Activated CD8-positive, alpha-beta memory T cell treated with anti-CD3 and anti-CD28 coated beads, Interleukin-2, amount 50 U/mL, for 24 hours (primary cell): ENCODE measurements around the gene RECQL5.
"Not testable (repeated sequence)": the region's sequence is repeated elsewhere in the genome, so short reads cannot be mapped to it uniquely, and the experiment has no call there.

ENCODE experiments used
- DNase-seq: peaks from one replicate; pipeline ENCODE4 v3.0.0-alpha.2; 2020; ENCODE audit errors: extremely low read depth

RECQL5 gene

DNA sequence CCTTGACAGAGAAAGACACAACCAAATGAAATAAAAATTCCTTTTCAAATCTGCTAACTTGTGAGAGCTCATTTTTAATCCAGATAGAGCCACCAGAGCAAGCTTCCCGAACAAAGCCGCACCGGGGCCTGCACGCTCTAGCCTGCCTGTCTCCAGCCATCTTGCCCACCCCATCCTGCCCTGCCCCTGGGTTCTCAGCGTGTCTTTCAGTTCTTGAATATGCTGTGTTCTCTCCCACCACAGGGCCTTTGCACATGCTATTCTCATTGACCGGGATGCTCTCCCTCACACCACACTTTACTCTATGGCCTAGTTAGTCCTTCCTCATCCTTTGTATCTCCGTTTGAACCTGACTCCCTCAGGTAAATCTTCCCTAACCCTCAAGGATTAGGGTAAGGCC lies 19.0 kb downstream of the RECQL5 start:
- DNase-seq, result no peak

DNA sequence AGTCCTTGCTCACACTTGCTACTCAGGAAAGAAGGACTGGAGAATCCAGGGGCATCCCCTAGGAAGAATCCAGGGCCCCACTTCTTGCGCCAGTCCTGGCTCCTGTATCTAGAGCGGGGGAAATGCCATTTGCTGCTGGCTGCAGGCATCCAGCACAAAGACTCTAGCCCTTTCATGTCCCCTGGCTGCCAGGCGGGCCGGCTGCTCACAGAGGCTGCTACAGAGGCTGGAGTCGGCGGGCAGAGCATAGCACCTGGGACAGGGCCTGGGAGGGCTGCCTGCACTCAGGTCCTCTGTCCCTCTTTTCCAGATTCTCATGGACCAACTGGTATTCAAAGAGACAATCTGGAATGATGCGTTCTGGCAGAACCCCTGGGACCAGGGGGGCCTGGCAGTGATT lies 19.9 kb downstream of the RECQL5 start:
- DNase-seq, result no peak

DNA sequence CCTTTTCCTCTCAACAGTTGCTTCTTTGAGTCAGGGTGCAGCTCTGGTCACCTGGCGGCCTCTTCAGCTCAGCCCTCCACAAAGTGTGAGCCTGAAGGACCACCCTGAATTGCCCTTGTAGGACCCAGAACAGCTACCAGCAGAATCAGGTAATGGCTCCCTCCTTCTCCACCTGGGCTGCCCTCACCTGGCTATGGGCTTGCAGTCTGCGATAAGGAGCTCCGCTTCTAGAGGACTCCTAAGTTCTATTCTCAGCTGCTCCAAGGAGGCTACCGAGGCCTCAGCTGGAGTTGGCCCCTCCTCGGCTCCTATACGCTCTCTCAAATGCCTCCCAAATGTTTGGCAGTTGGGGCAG lies 20.3 kb downstream of the RECQL5 start:
- no peak for DNase-seq

DNA sequence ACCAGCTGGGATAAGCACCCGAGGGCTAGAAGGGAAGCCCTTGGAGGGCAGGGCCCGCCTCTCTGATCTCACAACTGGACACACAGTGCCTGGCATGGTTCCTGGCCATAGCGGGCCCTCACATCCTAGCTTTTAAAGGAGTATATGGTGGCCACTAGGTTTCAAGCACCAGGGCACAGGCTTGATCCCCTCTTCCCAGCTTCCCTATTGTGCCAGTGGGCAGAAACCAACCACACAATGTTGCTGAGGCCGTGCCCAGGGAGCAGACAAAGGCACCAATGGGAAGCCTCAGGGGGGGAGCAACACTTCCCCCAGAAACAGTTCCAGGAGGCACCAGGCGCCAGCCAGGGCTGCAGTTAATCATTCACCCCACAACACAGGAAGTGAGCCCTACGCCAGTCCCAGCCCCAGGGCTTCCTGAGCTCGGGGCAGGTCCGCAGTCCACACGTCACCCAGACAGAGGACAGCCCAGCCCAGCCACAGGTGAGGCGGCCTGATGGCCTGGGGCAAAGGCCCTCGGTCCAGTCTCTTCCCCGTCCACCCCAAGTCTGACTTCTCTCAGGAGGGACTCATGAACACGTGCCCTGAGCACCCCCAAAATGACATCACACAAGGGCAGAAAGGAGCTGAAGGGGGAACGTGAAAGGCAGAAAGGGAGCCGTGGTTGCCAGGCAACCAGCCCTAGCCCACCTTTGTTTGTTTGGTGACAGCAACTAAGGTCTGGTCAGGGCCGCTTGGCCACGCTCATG lies 20.9 kb downstream of the RECQL5 start:
- no peak for DNase-seq

DNA sequence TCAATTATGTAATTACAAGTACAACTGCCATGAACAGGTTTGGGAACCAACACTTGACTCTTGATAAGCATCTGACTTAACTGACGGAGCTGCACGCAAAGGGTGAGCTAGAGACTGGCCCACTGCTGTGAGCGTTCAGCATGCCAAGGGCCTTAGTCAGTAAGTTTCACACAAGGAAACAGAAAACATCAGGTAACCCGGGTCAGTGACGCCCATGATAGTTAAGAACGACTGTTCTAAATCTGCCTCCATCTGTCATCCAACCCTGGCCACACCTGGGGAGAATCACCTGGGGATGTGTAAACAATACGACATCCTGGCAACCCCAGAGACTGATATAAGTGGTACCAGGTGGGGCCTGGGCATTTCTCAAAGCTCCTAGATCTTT lies 21.5 kb downstream of the RECQL5 start:
- no peak for DNase-seq

DNA sequence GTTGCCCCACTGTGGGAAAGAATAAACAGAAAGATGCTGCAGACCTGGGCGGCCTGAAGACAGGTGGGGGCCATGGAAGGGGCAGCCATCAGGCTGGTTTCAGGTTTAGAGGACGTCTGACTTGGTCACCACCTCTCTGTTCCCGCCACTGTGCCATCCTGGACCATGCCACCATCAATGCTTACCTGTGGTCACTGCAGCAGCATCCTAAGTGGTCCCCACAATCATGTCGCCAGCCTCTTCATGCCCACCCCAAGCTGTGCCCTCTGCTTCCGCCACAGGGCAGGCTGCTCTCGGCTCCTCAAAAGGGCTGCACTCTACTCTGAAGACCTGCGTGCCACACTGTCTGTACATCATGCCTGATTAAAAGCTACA lies 23.3 kb downstream of the RECQL5 start:
- DNase-seq, result no peak

DNA sequence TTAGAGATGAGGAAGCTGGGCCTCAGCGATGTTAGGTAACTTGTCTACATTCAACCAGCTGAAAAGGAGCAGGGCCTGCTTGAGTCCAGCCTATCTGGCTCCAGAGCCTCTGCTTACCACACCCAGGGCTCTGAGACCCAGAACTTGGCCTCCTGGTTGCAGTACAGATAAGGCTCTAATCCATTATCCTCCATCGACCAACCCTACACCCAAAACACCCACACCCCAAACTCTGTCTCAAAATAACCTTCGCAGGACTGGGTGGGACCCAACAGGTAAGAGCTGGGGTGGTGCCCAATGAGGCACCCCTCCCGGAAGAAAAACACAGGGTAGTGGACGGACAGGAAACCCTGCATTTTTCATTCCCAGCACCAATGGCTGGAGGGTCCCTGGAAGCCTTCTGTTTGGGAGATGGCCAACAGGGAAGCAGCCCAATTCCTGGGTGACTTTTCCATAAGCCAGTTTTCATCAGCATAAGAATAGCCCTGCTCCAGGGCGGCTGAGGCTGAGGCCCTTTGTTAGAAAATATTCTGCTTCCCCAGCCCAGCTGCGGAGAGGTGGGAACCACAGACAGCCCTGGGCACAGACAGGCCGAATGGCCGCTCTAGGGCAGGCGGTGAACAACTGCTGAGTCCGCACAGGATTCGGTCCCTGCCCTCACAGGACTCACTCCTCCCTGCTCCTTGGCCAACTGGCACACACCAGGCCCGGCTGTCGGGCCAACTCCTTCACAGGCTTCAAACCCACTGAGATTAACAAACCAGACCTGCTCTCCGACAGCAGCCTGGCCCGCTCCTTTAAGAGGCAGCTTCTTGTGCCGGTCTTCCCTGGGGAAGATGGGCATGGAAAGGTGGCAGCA lies 23.9 kb downstream of the RECQL5 start:
- no peak for DNase-seq

DNA sequence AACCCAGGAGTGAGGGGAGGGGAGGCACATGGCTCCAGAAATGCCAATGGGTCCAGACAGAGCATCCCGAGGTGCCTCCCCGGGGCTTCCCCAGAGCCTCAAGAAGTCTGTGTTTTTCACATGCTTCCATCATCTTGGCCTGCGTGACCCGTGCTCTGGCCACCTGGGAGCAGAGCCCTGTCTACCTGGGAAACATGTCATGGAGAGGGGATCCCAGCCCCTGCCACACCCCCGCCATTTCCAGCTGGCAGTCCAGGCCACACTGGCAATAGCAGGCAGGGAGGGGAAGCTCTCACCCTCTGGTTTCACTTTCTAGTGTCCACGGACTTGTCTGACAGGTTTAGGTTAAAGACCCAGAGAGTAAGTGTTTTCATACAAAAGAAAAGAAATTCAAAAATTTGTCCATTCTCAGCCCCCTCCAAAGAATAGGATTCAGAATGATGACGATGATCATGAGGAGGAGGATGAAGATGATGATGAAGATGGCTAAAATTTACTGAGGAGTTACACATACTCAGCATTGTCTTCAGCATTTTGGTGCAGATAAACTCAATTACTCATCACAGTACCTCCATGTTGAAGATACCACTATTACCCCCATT lies 24.7 kb downstream of the RECQL5 start:
- DNase-seq, result no peak

DNA sequence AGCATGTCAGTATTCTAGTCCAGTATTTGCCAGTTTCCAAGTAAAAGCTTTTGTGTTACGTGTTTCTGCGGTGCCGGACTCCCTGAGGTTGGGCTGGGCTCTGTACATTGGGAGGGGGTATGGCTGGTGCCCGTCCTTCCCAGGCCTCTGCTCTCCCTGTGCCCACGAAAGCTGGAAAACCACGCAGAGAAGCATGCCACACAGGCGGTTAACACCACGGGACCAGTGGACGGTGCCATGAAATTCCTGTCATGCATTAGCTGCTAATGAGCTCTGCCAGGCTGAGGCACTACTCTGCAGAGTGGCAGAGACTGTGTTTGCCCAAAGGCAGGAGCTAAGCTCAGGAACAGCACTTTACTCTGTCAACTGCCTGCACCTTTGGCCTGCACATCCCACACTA lies 25.6 kb downstream of the RECQL5 start:
- no peak for DNase-seq

DNA sequence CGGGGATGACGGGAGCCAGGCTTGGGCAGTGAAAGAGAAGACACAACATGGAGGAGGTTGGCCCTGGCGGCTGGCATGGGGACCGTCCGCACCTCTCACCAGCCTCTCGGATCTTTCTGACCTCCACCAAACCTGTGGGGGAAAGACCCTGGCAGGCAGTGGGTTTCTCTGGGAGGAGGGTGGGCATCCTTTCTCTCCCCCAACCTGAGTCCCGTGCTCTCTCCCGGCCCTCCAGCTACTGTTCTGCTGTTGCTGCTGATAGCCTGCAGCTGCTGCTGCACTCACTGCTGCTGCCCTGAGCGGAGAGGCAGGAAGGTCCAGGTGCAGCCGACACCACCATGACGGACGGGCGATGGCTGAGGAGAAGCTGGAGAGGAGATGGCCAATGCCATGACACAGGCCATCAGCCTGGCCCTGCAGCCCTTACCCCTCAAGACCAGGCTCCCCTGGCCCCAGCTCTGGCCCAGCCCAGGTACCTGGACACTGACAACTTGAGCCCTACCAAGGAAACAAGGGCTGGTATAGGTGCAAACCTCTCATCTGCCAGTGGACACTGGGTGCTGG lies 26.3 kb downstream of the RECQL5 start:
- DNase-seq, result no peak

DNA sequence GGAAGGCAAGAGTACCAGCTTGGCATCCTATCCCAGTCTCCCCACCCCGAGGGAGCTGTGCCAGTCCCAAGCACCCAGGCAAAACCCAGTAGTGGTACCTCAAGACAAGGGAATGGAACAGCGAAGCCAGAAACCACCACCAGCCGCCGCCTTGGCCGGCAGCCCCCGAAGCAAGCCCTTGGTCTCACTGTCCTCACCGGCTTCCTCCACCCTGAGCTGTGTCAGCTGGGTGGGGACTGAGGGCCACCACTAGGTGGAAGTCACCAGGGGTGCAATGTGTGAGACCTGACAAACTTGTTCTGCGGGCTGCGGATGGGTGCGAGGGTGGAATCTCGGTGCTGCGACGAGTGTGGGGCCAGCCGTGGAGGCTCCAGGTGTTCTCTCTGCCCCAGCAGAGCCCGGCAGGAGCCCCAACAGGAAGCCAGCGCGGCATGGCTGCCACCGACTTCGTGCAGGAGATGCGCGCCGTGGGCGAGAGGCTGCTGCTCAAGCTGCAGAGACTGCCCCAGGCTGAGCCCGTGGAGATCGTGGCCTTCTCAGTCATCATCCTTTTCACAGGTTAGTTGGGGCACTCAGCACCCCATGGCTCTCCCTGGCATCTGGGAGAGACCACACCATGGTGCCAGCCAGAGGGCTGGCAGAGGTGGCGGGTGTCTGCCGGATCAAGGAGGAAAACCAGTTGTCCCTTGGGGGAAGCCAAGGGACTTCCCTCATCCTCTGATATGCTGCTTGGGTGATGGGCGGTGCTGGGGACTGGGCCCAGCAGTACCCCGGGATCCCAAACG lies 27.0 kb downstream of the RECQL5 start:
- no peak for DNase-seq

DNA sequence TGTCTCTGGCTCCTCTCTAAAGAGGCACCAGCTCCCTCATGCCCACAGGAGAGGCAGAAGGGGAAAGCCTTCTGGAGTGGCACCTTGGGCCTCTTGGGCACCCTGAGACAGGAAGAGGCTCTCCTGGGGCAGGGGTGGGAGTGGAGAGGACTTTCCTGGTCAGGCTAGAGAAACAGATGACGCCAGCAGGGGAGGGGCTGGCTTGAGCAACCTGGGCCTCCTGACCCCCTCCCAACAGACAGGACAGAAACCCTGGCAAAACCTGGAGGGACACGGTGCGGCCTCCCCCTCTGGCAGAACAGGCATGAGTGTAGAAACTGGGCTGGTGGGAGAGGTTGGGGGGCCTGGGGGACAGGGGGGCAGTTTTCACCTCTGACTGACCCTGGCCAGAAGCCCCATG lies 27.6 kb downstream of the RECQL5 start:
- DNase-seq, result no peak

DNA sequence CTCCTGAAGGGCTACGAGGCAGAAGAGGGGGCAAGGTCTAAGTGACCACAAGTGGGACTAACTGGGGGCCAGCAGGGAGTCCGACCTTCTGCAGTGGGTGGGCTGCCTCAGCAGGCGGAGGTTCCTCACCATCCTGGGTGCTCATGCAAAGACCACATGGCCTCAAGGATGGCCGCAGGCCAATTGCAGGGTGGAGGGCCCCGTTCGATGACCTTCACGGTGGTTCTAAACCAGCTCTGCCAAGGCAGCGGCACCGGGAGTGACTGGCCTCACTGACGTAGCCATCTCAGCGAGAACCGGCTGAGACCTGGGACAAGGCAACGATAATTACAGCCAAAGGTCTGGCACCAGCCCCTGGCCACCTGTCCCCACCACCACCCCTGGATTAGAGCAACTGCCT lies 28.1 kb downstream of the RECQL5 start:
- DNase-seq, result no peak

DNA sequence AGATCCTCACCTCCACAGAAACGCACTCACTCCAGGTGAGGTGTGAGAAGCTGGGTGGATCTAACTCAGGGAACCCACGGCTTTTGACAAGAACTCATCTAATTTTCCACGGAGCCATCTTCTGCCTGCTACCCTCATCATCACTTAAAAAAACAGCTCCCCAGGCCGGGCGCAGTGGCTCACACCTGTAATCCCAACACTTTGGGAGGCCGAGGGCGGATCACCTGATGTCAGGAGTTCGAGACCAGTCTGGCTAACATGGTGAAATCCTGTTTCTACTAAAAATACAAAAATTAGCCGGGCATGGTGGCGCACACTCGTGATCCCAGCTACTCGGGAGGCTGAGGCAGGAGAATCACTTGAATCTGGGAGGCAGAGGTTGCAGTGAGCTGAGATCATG lies 28.9 kb downstream of the RECQL5 start:
- DNase-seq, result not testable (repeated sequence)

DNA sequence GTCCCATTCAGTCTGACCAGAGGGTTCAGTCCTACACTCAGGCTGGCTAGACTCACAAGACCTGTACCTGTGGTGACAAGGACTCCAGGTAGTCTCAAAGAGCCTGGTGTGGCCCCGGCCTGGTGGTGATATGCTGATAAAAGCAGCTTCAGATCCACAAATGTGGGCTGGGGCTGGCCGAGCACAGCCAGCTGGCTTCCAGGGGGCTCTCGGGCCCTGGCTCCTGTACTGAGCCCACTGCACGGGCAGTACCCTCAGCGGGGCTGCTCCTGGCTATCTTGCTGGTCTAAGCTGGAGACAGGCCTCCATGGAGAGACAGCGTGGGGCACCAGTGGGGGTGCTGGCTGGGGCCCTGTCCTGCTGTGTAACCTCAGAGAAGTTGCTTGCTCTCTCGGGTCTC lies 29.4 kb downstream of the RECQL5 start:
- no peak for DNase-seq

DNA sequence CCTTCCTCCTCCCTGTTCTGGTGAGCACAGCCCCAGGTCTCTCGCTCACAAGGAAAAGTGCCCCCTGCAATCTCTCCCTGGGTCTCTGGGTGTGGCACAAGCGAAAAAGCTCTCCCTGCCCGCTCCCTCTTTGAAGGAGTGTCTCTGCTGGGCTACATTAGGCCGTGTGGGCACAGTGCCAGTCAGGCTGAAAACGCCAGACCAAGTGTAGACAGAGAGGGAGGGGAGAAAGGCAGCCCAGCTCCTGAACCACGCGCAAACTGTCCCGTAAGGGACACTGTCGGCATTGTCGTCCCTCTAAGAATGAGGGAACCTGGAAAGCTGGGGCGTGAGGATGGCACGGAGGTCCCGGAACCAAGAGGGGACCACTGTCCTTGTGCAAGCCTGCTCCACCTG lies 29.8 kb downstream of the RECQL5 start:
- no peak for DNase-seq

DNA sequence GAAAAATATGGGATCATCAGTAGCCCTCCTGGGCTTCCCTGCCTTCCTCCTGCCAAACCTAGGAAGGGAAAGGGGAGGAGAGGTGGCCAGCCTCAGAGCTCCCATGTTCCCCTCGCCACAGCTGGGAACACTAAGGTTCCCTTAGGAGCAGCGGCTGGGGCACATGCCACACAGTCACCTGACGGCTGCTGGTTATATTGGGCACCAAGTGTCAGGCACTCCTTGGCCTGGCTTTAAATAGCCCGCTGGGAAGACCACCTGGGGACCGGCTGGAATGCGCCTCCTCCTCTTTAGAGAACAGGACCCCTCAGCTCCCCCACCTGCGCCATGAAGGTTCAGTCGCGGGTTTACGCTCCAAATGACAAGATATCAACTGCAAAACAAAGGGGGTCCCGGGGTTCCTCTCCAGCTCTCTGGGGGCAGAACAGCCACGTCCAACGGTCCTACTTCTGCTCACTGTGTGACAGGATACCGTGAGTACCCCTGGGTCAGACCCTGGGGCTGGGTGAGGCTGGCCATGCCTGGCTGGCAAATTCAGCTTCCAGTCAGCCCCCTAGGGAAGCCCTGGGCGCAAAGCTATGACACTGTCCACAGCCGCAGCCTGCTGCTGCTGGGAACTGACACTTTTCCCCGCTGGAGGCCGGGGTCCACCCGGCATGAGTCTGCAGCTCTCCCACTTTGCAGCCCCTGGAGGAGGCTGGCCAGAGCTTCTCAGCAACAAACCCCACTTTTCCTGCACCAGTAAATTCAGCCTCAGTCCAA lies 30.4 kb downstream of the RECQL5 start:
- DNase-seq, result no peak

DNA sequence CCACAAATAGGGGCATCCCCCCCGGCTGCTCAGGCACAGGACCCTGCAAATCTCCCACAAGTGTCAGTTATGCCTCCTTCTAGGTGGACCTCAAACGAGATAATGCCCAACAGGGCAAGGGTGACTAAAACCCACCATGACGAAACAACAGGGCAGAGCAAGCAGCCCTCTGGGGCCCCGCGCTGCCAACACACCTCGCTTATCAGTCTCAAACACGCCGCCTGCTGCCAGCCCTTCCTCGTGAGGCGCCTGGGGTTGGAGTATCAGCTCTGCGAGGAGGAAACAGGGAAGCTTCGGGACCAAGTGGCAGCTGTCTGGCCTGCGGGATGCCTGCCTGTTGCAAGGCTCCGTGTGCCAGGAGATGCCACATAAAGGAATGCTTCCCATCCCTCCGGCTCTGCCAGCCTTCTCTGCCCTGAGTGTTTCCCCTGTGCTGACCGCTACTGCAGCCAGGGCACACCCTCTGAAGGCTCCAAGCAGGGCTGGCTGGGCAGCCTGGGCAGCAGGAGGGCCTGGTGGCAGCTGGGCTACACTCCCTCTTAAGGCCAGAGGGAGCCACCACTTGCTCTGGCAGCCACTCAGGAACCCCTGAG lies 31.2 kb downstream of the RECQL5 start:
- DNase-seq, result no peak

DNA sequence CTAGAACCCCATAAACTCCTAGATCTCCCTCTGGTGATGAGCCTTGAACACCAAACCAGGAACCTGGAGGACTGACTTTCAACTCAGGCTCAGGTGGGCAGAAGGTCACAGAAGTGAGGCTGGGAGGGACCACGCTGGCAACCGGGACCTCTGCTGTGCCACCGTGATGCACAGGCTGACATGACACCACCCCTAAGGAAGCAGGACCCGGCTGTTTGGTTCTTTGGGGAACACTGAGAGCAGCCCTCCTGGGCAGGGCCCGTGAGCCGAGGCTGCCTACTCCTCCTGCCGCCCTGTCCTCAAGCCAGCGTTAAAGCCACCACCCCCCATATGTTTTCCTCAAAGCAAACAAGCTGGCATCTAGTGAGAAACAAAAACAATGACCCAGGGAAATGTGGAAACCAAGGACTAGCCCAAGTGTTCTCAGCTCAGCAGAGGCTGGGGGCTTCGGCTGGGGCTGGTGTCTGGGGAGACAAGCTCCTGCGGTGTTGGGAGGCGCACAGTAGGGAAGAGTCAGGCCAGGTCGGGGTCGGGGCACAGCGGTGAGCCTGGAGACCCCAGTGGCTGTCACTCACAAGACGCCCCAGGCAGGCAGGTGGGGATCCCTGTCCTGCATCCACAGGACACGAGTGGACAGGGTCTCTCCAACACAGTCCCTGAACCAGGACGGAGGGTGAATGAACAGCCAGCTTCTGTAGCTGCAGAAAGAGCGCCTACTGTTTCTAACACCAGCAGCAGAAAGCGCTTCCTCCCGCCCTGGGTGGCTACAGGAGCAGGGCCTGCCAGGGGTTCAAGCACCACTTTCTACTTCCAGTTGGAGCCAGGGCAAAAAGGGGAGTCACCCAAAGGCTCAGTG lies 32.0 kb downstream of the RECQL5 start:
- DNase-seq, result no peak

DNA sequence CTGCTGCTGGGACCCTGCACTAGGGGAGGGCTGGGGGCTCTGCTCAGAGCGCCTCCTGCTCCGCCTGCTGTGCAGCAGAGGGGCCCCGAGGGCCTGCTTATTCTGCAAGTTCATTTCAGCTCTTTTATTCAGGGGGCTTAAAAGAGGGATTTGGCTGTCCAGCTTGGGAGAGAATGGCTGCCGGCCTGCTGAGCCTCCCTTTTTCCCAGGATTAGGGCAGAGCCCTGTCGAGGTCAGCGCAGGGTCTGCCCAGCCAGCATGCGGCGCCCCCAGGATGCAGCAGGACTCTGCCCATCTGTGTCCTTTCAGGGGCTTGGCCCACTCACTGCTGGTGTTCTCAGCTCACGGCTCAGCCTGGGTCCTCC lies 32.6 kb downstream of the RECQL5 start:
- DNase-seq, result no peak
